ENCODE data around the gene SLC8A2. TPM values are rescaled to one million over a fixed set of nuclear protein-coding genes. Genes with fewer than 3 reads are reported as not detected.

SLC8A2 gene
- total RNA-seq, 2 donors from 2014 or later = 2.5 to 3.6 TPM

GRCh38 chr19:47511681-47512080 is 40.0 kb upstream of the SLC8A2 start:
- Mint-ChIP-seq H3K9me3 (no peaks in the 10 kb centered on the region), H3K4me3 (no peak overlapping the region), H3K36me3 (ENCODE audit: low read depth) (no peaks in the 10 kb centered on the region), H3K27me3 (ENCODE audit: insufficient read depth) (no peaks in the 10 kb centered on the region), H3K4me1 (peaks cover 27% of the 10 kb centered on the region), H3K27ac (peak overlapping the region; percentile 98)
- H3K9ac ChIP-seq (ENCODE audit: extremely low read depth, low read length, poor library complexity, severe bottlenecking) = no peak overlapping the region
- TF ChIP-seq CTCF (conservative IDR thresholded peaks at IDR 0.05) = no peak
- H3K27ac ChIP-seq (ENCODE audit: low read depth, low read length) = no peak overlapping the region
- H3K9me3 ChIP-seq (ENCODE audit: control insufficient read depth, low read length) = no peaks in the 10 kb centered on the region
- no peaks in the 10 kb centered on the region for H3K27me3 ChIP-seq (ENCODE audit: control insufficient read depth, insufficient read depth, low read length, poor library complexity, severe bottlenecking)
- H3K4me1 ChIP-seq (ENCODE audit: control insufficient read depth, insufficient read depth, low read length) = no peaks in the 10 kb centered on the region
- WGBS, 2 experiments (ENCODE audit: insufficient coverage in 1 of 2, insufficient read length in 1 of 2) = 89 to 93% methylated on average over 7 of the region's 7 CpGs
- H3K36me3 ChIP-seq (ENCODE audit: control insufficient read depth, insufficient read depth, low read length) = peaks cover 11% of the 10 kb centered on the region
- DNase-seq = peak; percentile 39
- H3K4me3 ChIP-seq (ENCODE audit: low read length) = no peak overlapping the region

- Histone ChIP-seq H3K36me3 (ENCODE audit: control insufficient read depth, insufficient read depth, low read length) (peaks cover 11% of the 10 kb centered on the region), H3K27ac (ENCODE audit: low read depth, low read length) (no peak overlapping the region), H3K27me3 (ENCODE audit: control insufficient read depth, insufficient read depth, low read length, poor library complexity, severe bottlenecking) (no peaks in the 10 kb centered on the region), H3K9ac (ENCODE audit: extremely low read depth, low read length, poor library complexity, severe bottlenecking) (no peak overlapping the region), H3K4me3 (ENCODE audit: low read length) (no peak overlapping the region), H3K9me3 (ENCODE audit: control insufficient read depth, low read length) (no peaks in the 10 kb centered on the region), H3K4me1 (ENCODE audit: control insufficient read depth, insufficient read depth, low read length) (no peaks in the 10 kb centered on the region)
- TF ChIP-seq CTCF (conservative IDR thresholded peaks at IDR 0.05) = peak; percentile 5
- 83 to 90% methylated on average over 1 to 6 of the region's 6 CpGs for WGBS, 2 experiments (ENCODE audit: insufficient coverage in 1 of 2, insufficient read length in 1 of 2)
- Mint-ChIP-seq H3K27ac (no peak overlapping the region), H3K36me3 (ENCODE audit: low read depth) (no peaks in the 10 kb centered on the region), H3K9me3 (no peaks in the 10 kb centered on the region), H3K27me3 (ENCODE audit: insufficient read depth) (no peaks in the 10 kb centered on the region), H3K4me1 (peaks cover 27% of the 10 kb centered on the region), H3K4me3 (no peak overlapping the region)
- no peak for DNase-seq
Observed at GRCh38 chr19:47511128-47511517, 39.4 kb upstream of the SLC8A2 start.

- H3K4me1 Mint-ChIP-seq = peaks cover 27% of the 10 kb centered on the region
- Histone ChIP-seq H3K9me3 (ENCODE audit: control insufficient read depth, low read length) (no peaks in the 10 kb centered on the region), H3K36me3 (ENCODE audit: control insufficient read depth, insufficient read depth, low read length) (peaks cover 11% of the 10 kb centered on the region), H3K4me3 (ENCODE audit: low read length) (no peak overlapping the region), H3K9ac (ENCODE audit: extremely low read depth, low read length, poor library complexity, severe bottlenecking) (no peak overlapping the region), H3K27me3 (ENCODE audit: control insufficient read depth, insufficient read depth, low read length, poor library complexity, severe bottlenecking) (no peaks in the 10 kb centered on the region), H3K27ac (ENCODE audit: low read depth, low read length) (no peak overlapping the region), H3K4me1 (ENCODE audit: control insufficient read depth, insufficient read depth, low read length) (no peaks in the 10 kb centered on the region)
- no peaks in the 10 kb centered on the region for H3K27me3 Mint-ChIP-seq (ENCODE audit: insufficient read depth)
- no peaks in the 10 kb centered on the region for H3K36me3 Mint-ChIP-seq (ENCODE audit: low read depth)
- H3K4me3 Mint-ChIP-seq = no peak overlapping the region
- DNase-seq = no peak
- no peaks in the 10 kb centered on the region for H3K9me3 Mint-ChIP-seq
- 84 to 88% methylated on average over 7 to 12 of the region's 12 CpGs for WGBS, 2 experiments (ENCODE audit: insufficient coverage in 1 of 2, insufficient read length in 1 of 2)
- TF ChIP-seq CTCF (conservative IDR thresholded peaks at IDR 0.05) = peak; percentile 45
- peak overlapping the region; percentile 10 for H3K27ac Mint-ChIP-seq
Observed at GRCh38 chr19:47510516-47511127, 38.9 kb upstream of the SLC8A2 start.

All from endodermal cell (in vitro differentiated cells).